Lung microvascular endothelial cell (primary cell): ENCODE results near the gene MLLT10. TPM values are rescaled to one million over a fixed set of nuclear protein-coding genes. Genes with fewer than 3 reads are reported as not detected.
"Not testable (repeated sequence)": the region's sequence is repeated elsewhere in the genome, so short reads cannot be mapped to it uniquely, and the experiment has no call there.

ENCODE experiments used
- DNase-seq, 2 donors: peaks; one replicate each; pipeline versions ENCODE4 v3.0.0 to v3.0.0-alpha.2; 2010; ENCODE audit warnings: low read depth in 2 of 2
- total RNA-seq: library from RNA; depleted of rRNA; stranded (reverse); fragments of >200 nt; gene quantifications from 2 replicates; pipeline ENCODE4 v1.2.1, GENCODE V29; 2014

The MLLT10 gene
- total RNA-seq, 1 donor from 2014 or later, result 46.6 TPM

DNA sequence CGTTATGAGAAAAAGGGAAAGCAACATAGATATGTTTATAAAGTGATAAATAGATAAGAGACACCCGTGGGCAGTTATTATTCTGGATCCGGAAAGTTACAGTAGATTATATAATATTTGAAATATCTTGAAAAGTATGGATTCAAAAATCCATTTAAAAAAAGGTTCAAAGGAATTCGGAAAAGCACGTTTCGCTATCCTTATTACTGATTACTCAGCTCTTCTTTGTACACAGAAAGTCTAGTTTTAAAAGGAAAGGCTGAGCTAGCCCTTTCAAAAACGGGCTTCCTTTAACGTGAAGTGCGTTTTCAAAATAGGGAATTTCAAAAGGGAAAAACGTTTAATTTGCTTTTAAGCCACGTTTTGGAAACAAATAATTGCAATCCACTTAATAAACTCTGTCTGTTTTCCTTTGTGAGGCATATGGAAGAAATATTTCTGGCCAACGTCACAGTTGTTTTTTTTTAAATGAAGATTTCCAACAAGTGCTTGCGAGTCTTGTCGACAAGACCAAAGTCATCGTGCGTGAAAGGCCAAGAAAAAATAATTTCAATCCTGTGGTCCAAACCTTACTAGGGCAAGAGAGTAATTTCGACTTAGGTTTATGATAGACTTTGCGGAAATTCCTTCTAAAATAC, 6.3 kb upstream of the MLLT10 start:
- peak; percentile 56 to 64 for DNase-seq

DNA sequence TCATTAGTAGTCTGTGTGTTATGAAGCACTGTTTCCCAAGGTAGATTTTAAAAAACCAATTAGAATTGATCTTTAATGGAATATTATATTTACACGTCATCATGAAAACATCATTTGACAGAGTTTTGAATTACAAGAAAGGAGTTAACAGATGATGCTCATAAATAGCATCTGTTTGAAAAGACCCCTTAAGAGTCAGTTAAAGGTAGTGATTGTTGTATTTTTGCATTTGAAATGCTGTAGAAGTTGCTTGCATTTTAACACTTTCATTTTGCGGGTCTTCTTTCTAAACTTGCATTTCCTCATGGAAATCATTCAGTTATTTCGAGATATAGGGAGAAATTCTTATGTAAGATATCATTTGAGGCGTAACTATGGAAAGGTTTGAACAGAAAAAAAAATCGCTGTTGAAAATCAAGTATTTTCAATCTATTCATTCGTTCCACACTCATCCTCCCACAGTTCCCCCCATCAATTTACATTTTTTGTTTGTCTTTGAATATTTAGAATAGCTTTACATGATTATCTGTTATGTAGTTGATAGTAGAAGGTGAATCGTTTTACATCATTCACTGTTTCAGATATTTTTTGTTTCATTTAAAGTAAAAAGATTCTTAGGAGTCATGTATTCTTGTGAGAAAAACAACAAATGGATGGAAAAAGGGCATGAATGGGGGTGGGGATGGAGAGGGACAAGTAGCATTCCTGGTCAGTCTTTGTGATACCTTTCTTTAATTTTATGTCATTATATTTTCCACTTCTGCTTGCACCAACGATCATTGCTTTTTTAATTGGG, 5.6 kb upstream of the MLLT10 start:
- DNase-seq, result peak; percentile 12 to 56

DNA sequence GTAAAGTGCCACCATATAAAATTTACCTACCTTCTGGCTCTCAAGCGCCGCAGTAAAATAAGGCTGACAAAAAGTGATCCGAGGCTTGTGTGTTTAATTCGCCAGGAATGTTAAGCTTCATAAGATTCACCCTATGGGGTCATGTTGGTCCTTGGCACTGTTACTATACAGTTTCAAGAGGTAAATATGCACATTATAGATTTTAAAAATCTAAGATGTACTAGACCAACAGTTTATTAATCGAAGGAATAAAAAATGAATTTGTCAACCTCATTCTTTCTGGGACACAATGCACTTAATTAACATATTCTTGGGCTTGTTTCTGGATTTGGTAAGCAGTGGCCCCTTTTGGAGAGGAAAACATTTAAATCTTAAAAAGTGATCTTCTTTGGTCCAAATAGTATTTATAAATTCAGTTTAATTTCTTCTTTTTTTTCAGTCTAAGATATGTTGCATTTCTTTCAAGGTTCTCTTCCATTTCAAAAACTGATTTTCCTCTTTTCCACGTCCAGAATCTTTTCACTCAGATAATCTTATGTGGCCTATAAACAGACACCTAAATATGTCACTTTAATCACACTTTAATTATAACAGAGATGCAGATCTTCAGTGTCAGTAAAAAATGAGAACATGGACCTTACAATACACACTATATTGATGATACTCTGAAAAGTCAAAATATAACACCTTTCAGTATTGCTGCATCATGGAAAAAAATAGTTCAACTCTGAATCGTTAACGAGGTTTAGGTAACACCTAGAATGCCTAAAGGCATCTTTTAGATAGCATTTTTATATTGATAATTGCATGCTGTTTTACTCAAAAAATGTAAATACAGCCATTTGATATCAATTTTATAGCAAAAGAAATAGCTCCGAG, 4.8 kb upstream of the MLLT10 start:
- peak; percentile 20 to 30 for DNase-seq

DNA sequence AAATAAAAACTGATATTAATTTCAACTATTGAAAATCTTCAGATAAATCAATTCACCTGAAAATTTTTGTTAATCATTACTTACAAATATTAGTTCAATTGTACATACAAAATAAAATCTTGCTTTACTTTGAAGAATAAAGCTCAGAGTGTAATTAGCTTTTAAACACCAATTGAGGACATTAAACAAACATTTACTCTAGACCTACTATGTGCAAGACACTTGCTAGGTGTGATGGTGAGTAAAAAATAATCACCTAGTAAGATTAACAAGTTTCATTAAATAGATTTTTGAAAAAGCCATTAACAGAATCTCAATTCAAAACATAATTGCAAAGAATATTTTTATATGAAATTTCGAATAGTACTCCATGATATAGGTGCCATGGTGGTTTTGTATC, 3.9 kb upstream of the MLLT10 start:
- DNase-seq, result no peak

DNA sequence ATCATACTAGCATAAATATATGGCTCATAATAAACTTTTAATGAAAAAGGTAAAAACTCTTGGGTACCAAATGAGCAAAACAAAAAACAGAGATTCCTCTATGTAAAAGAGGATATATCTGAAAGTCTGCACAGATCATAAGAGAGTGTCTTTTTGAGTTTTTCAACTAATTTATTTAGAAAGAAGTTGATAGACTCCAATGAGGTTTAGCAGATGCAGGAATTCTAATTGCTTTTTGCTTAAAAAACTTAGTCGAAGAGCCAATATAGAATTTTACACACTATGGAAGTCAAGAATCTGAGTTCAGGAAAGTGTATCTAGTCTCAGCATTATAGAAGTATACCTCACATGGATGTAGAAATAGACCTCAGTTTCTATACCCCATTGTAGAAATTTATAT, 3.4 kb upstream of the MLLT10 start:
- DNase-seq, result peak in 1 of 2 donors; percentile 17

DNA sequence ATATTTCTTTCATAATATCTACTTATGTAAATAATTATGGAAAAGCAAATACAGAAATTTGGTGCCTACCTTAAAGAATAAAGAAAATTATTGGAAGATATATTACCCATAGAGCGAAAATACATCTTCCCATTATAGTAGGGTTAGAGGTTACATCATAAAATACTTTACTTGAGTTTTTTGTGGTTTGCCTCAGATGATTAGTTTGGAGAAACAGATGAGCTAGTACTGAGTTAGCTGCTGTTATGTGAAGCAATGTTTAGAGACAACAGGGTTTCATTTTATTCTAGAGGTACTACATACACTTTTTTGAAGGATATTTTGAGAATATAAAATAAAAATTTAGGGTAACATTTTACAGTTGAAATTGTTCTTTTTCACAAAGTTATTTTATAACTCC, 2.9 kb upstream of the MLLT10 start:
- peak in 1 of 2 donors; percentile 26 for DNase-seq

DNA sequence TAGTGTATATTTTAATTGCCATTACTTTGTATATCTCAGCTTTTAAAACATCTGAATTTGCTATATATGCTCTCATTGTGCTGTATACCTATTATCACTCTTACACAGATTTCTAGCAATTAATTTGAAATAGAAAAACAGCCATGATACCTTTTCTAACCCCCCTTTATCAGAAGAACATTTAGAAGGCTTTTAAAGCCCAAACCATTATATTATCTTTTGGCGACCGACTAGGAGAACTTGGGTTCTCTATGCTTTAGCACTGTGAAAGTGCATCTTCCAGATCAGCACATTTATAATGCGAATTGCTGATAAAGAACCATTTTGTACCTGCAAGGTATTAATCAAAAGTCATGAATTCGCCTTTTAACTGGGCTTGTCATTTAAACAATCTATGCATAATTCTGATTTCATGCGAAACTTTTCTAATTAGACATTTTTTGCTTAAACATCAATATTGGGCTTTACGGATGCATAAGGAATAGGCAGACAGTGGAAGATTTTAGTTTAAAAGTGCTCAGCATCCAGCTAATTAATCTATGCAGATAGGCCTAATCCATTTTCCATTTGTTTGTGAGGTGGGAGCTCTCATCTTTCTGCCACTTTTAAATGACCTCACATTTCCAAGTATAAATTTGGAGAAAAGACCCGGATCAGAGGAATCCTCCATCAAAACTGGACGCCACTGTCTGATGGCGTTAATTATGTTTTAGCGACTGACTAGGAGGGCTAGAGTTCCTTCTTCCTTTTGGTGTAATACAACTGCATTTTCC, 1.2 kb upstream of the MLLT10 start:
- peak in 1 of 2 donors; percentile 35 for DNase-seq

DNA sequence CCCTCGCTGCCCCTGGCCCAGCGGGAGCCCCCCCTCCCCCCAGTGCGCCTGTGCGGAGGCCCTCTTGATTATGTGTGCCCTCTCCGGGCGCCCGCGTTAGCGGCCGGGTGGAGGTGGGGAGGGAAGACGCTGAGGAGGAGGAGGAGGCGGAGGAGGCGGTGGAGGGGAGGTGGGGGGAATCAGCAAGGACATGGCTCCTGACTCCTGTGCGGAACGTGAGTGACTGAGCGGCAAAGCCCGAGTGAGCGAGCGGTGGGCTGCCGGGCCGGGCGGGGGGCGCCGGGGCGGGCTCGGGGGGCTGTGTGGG, 201 bp downstream of the MLLT10 start:
- no peak for DNase-seq

DNA sequence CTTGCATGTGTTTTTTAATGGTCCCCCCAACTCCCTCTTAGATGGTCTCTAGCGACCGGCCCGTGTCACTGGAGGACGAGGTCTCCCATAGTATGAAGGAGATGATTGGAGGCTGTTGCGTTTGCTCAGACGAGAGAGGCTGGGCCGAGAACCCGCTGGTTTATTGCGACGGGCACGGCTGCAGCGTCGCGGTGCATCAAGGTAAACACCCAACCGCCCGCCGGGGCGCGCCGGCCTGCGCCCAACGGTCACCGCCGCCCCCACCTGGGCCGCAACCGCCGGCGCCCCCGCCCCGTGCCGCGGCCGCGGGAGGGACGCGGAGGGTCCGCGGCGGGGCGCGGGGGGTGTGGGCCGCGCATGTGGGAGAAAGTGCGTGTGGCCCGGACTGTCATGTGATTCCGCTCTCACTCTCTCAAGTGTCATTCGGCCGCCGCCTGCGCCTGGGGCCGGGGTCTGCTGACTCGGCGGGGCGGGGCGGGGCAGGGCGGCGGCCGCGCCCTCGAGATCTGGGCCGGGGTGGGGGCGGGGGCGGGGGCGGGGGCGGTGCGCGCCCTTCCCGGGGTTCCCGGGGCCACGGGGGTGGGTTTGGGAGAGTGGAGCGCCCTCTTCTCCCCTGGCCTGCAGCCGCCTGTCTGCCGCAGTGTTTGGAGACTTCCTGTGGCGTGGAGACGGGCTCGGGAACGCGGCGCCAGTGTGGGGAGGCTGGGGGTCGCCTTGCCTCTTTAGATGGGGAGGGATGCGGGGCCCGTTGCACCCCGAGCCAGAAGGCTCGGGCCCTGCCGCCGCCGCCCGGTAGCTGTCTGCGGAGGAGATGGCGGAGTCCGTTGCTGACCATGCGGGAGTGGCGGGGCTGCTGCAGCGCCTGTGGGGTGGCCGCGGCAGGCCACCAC, 817 bp downstream of the MLLT10 start:
- DNase-seq, result peak; percentile 55 to 57

DNA sequence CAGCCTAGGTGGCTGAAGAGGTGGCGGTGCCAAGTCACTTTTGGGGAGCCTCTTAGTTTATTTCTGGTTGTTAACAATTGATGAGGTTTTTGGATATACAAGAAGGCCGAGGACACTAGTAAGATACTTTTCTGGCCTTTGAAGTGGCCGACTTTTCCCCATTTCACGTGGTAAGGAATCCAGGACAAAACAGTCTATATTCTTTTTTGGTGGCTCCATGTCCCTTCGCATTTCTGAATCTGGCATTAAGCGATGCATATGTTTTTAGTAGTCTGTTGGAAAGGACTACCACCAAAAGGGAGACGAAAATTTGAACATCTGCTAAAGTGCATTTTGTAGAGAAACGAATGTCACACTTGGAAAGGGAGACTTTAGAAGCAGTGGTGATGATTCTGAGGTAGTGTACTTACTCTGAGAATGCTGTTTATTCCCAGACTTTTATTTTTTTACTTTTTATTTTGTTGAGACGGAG, 1.5 kb downstream of the MLLT10 start:
- DNase-seq, result peak in 1 of 2 donors; percentile 6

DNA sequence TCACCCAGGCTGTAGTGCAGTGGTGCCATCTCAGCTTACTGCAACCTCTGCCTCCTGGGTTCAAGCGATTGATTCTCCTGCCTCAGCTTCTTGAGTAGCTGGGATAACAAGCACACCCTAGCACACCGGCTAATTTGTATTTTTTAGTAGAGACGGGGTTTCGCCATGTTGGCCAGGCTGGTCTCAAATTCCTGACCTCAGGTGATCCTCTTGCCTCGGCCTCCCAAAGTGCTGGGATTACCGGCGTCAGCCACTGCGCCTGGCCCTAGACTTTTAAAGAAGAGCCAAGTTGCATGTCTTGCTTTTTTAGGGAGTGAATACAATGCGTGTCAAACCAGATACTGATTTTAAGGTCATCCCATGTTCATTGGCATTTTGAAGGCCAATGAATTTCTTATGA, 1.9 kb downstream of the MLLT10 start:
- not testable (repeated sequence) for DNase-seq

DNA sequence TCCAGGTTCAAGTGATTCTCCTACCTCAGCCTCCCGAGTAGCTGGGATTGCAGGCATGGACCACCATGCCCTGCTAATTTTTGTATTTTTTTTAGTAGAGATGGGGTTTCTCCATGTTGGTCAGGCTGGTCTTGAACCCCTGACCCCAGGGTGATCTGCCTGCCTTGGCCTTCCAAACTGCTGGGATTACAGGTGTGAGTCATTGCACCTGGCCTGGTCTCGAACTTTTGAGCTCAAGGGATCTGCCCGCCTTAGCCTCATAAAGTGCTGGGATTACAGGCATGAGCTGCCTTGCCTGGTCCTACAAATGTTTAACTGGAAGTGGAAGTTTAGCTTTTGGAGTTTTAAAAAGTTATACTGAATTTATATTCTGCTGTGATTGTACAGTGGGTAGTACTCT, 2.8 kb downstream of the MLLT10 start:
- no peak for DNase-seq

DNA sequence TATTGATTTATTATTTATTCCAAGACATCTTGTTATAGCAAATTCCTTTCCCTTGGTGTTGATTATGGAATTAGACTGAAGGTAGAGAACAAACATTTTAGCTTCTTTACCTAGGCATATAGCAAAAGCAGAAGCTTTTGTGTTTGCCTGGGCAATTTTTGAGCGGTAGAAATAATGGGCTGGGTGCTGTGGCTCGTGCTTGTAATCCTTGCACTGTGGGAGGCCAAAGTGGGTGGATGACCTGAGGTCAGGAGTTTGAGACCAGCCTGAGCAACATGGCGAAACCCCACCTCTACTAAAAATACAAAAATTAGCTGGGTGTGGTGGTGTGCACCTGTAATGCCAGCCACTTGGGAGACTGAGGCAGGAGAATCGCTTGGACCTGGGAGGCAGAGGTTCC, 6.7 kb downstream of the MLLT10 start:
- DNase-seq, result not testable (repeated sequence)

DNA sequence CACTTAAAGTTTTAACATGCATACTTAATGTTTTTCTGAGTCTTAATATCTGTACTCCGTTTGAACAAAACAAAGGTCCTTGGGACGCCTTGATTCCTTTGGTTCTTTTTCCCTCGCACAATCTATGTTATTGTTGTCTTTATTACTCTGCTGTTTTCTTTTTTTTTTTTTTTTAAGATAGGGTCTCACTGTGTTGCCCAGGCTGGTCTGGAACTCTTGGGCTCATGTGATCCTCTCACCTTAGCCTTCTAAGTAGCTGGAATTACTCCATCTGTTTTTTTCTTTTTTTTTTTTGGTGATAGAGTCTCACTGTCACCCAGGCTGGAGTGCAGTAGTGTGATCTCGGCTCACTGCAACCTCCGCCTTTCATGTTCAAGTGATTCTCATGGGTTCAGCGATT, 13.2 kb downstream of the MLLT10 start:
- no peak for DNase-seq

DNA sequence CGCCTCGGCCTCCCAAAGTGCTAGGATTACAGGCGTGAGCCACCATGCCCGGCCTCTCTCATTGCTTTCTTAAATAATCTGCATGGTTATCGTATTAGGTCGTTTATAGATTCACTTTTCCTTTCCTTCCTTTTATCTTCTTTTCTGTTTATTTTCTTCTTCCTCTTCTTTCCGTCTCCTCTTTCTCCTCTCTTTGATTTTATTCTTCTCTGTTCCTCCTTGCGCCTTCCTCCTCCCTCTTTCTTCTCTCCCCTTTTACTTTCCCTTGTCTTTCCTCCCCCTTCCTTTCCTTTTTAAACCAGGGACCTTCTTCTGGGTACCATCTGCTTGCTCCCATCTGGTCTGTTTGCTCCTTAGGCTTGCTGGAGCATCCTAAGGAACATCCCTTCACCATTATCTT, 18.6 kb downstream of the MLLT10 start:
- no peak for DNase-seq

DNA sequence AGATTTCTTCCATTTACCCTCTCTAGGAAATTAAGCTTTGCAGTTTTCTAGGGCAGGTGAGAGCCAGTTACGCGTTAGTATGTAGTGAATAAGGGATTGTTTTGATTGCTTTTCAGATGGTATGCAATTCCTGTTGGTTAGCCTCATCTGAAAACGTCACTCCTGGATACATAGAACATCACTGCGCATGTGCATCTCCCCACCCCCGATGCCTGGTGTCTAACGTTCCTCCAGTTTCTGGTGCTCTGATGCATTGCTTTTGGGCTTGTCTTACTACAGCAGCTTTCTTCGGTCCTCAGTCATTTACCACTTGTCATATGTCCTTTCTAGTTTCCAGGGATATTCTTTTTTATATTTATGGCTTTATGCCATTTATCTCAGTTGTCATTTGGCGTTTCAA, 22.5 kb downstream of the MLLT10 start:
- DNase-seq, result no peak

DNA sequence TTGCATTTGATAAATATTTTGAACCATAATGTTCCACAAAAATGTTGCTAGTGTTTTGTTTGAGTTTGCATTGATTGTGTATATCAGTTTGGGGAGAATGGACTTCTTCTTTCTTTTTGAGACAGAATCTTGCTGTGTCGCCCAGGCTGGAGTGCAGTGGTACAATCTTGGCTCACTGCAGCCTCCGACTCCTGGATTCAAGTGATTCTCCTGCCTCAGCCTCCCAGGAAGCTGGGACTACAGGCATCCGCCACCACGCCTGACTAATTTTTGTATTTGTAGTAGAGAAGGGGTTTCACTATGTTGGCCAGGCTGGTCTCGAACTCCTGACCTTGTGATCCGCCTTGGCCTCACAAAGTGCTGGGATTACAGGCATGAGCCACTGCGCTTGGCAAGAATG, 25.0 kb downstream of the MLLT10 start:
- DNase-seq, result not testable (repeated sequence)

DNA sequence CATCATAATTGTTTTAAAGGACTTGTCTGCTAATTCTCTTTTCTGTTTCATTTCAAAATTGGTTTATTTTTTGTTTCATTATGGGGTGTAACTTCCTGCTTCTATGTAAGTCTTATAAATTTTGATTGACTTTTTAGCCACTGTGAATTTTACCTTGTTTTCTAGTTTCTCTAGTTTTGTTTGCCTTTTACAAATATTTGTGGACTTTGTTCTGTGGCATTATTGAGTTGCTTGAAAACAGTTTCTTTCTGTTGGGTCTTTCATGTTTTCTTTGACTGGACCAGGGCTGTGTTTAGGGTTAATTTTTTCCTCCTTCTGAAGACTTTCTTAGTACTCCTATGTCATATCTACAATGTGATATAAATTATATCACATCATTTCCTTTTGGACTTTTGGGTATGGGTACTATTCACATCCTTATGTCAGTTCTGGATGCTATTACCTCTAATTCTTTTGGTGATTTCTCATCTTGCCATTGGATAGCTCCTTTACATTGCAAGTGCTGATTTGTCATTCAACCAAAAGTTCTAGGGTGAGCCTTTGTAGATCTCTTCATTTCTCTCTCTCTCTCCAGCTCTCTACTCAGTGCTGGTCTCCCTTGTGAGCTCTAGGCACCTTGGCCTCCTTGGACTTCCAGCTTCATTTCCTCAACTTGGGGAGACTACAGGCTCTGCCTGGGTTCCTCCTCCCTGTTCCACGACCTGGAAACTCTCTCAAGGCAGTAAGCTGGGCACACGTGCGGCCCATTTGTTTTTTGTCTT, 36.9 kb downstream of the MLLT10 start:
- no peak for DNase-seq

DNA sequence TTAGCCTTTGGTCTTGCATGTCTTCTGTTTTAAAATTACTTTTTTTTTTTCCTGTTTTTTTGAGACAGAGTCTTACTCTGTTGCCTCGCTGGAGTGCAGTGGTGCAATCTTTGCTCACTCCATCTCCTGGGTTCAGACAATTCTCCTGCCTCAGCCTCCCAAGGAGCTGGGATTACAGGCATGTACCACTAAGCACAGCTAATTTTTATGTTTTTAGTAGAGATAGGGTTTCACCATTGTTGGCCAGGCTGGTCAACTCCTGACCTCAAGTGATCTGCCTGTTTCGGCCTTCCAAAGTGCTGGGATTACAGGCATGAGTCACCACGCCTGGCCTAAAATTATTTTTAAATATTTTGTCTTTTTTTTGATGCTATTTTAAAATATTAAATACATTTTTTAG, 38.5 kb downstream of the MLLT10 start:
- DNase-seq, result peak; percentile 15 to 30

DNA sequence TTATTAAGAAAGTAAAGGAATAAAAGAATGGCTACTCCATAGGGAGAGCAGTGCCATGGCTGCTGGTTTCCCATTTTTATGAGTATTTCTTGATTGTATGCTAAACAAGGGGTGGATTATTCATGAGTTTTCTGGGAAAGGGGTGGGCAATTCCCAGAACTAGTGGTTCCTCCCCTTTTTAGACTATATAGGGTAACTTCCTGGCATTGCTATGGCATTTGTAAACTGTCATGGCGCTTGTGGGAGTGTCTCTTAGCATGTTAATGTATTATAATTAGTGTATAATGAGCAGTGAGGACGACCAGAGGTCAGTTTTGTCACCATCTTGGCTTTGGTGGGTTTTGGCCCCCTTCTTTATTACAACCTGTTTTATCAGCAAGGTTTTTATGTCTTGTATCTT, 40.5 kb downstream of the MLLT10 start:
- not testable (repeated sequence) for DNase-seq
